Activated B cell treated with CpG ODN at 0.5 μM for 24 hours (primary cell): Measurements from ENCODE around the gene KCNMA1. TPM values are rescaled to one million over a fixed set of nuclear protein-coding genes. Genes with fewer than 3 reads are reported as not detected.

Experiments
- ATAC-seq: fragments of 200-7000 bp; cut with Tn5 transposase; one replicate; pipeline ENCODE4 v1.10.0; 2021; ENCODE audit warnings: low read depth, mild to moderate bottlenecking, moderate library complexity
- CTCF ChIA-PET: fragments of 350-600 bp; sonication (Branson Sonifier 250); formaldehyde crosslinking; loops from one replicate; lab custom pipeline; 2021; ENCODE audit warnings: antibody characterized with exemption; lab: Charles Lee
- POLR2A ChIA-PET: fragments of 350-600 bp; sonication (Branson Sonifier 250); formaldehyde crosslinking; loops from one replicate; lab custom pipeline; 2021; ENCODE audit warnings: antibody characterized with exemption; lab: Charles Lee
- DNase-seq: peaks from one replicate; pipeline ENCODE4 v3.0.0; 2022
- H3K27ac Mint-ChIP-seq: one replicate; pipeline ENCODE4 v1.8.0; 2020; ENCODE audit warnings: mixed read lengths
- H3K27me3 Mint-ChIP-seq: one replicate; pipeline ENCODE4 v1.8.0; 2021; ENCODE audit warnings: mixed read lengths
- H3K36me3 Mint-ChIP-seq: one replicate; pipeline ENCODE4 v1.8.0; 2021; ENCODE audit warnings: low read depth, mixed read lengths
- H3K4me1 Mint-ChIP-seq: one replicate; pipeline ENCODE4 v1.8.0; 2021; ENCODE audit warnings: mixed read lengths
- H3K4me3 Mint-ChIP-seq: one replicate; pipeline ENCODE4 v1.8.0; 2020; ENCODE audit warnings: mild to moderate bottlenecking, mixed read lengths
- H3K9me3 Mint-ChIP-seq: one replicate; pipeline ENCODE4 v1.8.0; 2020; ENCODE audit warnings: mixed read lengths
- CTCF ChIP-seq: fragments of 200-600 bp; IDR thresholded peaks from one replicate; pipeline ENCODE4 v1.8.0; 2022; ENCODE audit warnings: antibody characterized with exemption, mild to moderate bottlenecking
- intact Hi-C: fragments of 100-400 bp; cut with micrococcal nuclease; formaldehyde crosslinking; loops from one replicate; pipeline ENCODE4 v1.15.1; 2024
- total RNA-seq: library from RNA; stranded (reverse); gene quantifications from 2 replicates; pipeline ENCODE4 v1.2.3, GENCODE V29; 2022

The KCNMA1 gene
- total RNA-seq, 1 donor from 2014 or later, result 3.7 TPM

GRCh38 chr10:77678146-77678545 lies 40.5 kb upstream of the KCNMA1 start:
- peaks cover 1% of the 10 kb centered on the region for H3K4me1 Mint-ChIP-seq
- no peak overlapping the region for H3K4me3 Mint-ChIP-seq
- POLR2A ChIA-PET, result no interaction called here
- intact Hi-C loops, result no loop called here
- no peaks in the 10 kb centered on the region for H3K9me3 Mint-ChIP-seq
- no peaks in the 10 kb centered on the region for H3K36me3 Mint-ChIP-seq
- TF ChIP-seq CTCF, result no peak
- H3K27ac Mint-ChIP-seq, result no peak overlapping the region
- no peaks in the 10 kb centered on the region for H3K27me3 Mint-ChIP-seq
- CTCF ChIA-PET, result no interaction called here
- DNase-seq (no peak), ATAC-seq (no peak)

- H3K27ac Mint-ChIP-seq, result no peak overlapping the region
- H3K36me3 Mint-ChIP-seq, result no peaks in the 10 kb centered on the region
- H3K4me1 Mint-ChIP-seq, result no peaks in the 10 kb centered on the region
- ChIA-PET POLR2A (no interaction called here), CTCF (no interaction called here)
- TF ChIP-seq CTCF, result no peak
- intact Hi-C loops, result no loop called here
- H3K4me3 Mint-ChIP-seq, result no peak overlapping the region
- DNase-seq (no peak), ATAC-seq (no peak)
- H3K9me3 Mint-ChIP-seq, result no peaks in the 10 kb centered on the region
- H3K27me3 Mint-ChIP-seq, result no peaks in the 10 kb centered on the region
These were observed 37.7 kb upstream of the KCNMA1 start for GRCh38 chr10:77675347-77675746.

- Mint-ChIP-seq H3K4me3 (no peak overlapping the region), H3K4me1 (no peaks in the 10 kb centered on the region), H3K9me3 (no peaks in the 10 kb centered on the region), H3K27ac (no peak overlapping the region), H3K36me3 (no peaks in the 10 kb centered on the region), H3K27me3 (peaks cover 3% of the 10 kb centered on the region)
- intact Hi-C loops, result no loop called here
- ATAC-seq (no peak), DNase-seq (no peak)
- POLR2A ChIA-PET, result no interaction called here
- no peak for TF ChIP-seq CTCF
- CTCF ChIA-PET, result no interaction called here
These were observed 36.0 kb upstream of the KCNMA1 start for GRCh38 chr10:77673515-77674140.

GRCh38 chr10:77673101-77673500 lies 35.5 kb upstream of the KCNMA1 start:
- Mint-ChIP-seq H3K36me3 (no peaks in the 10 kb centered on the region), H3K4me3 (no peak overlapping the region), H3K27me3 (peaks cover 3% of the 10 kb centered on the region), H3K4me1 (no peaks in the 10 kb centered on the region), H3K9me3 (no peaks in the 10 kb centered on the region), H3K27ac (no peak overlapping the region)
- CTCF ChIA-PET, result no interaction called here
- ATAC-seq (no peak), DNase-seq (no peak)
- intact Hi-C loops, result no loop called here
- POLR2A ChIA-PET, result no interaction called here
- no peak for TF ChIP-seq CTCF

- no peaks in the 10 kb centered on the region for H3K9me3 Mint-ChIP-seq
- DNase-seq (no peak), ATAC-seq (no peak)
- H3K27me3 Mint-ChIP-seq, result peaks cover 3% of the 10 kb centered on the region
- TF ChIP-seq CTCF, result no peak
- no peaks in the 10 kb centered on the region for H3K36me3 Mint-ChIP-seq
- intact Hi-C loops, result no loop called here
- no peak overlapping the region for H3K4me3 Mint-ChIP-seq
- ChIA-PET CTCF (no interaction called here), POLR2A (no interaction called here)
- no peak overlapping the region for H3K27ac Mint-ChIP-seq
- peaks cover 3% of the 10 kb centered on the region for H3K4me1 Mint-ChIP-seq
These were observed 34.1 kb upstream of the KCNMA1 start for GRCh38 chr10:77671594-77672252.
